Measurements from ENCODE around the gene FGF16. TPM values are rescaled to one million over a fixed set of nuclear protein-coding genes. Genes with fewer than 3 reads are reported as not detected.
"Not testable (repeated sequence)": the region's sequence is repeated elsewhere in the genome, so short reads cannot be mapped to it uniquely, and the experiment has no call there.

FGF16 gene
- polyA plus RNA-seq, 3 donors: 0.05 to 0.16 TPM; not detected in 1

- H3K27ac ChIP-seq (ENCODE audit: low read depth, low read length): no peak overlapping the region
- WGBS, 3 donors: 46 to 91% (median 52%) methylated on average over 1 of the region's 1 CpG
Observed at GRCh38 chrX:77442728-77443127, 4.5 kb upstream of the FGF16 start.

GRCh38 chrX:77444075-77444474 is 3.1 kb upstream of the FGF16 start:
- H3K27ac ChIP-seq (ENCODE audit: low read depth, low read length): no peak overlapping the region
- WGBS, 3 donors: 61 to 90% (median 68%) methylated on average over 1 of the region's 1 CpG

GRCh38 chrX:77444545-77444944 is 2.6 kb upstream of the FGF16 start:
- no peak overlapping the region for H3K27ac ChIP-seq (ENCODE audit: low read depth, low read length)
- WGBS, 3 donors: 57 to 63% (median 62%) methylated on average over 3 of the region's 3 CpGs

GRCh38 chrX:77446029-77446585 is 1.1 kb upstream of the FGF16 start:
- 1 to 23% (median 5%) methylated on average over 16 to 27 of the region's 27 CpGs for WGBS, 3 donors
- H3K27ac ChIP-seq (ENCODE audit: low read depth, low read length): no peak overlapping the region

- no peak overlapping the region for H3K27ac ChIP-seq (ENCODE audit: low read depth, low read length)
Observed at GRCh38 chrX:77447653-77448569, 722 bp downstream of the FGF16 start.

GRCh38 chrX:77450415-77450814 is 3.2 kb downstream of the FGF16 start:
- 72 to 93% (median 82%) methylated on average over 3 of the region's 3 CpGs for WGBS, 3 donors
- H3K27ac ChIP-seq (ENCODE audit: low read depth, low read length): no peak overlapping the region

More at GRCh38 chrX:77447653-77448569, 722 bp downstream of the FGF16 start:
- 21 to 39% (median 26%) methylated on average over 26 to 73 of the region's 73 CpGs for WGBS, 3 donors

- WGBS, 3 donors: 43 to 82% (median 71%) methylated on average over 1 of the region's 1 CpG
- H3K27ac ChIP-seq (ENCODE audit: low read depth, low read length): no peak overlapping the region
Observed at GRCh38 chrX:77450996-77451395, 3.8 kb downstream of the FGF16 start.

GRCh38 chrX:77453190-77453589 is 6.0 kb downstream of the FGF16 start:
- no peak overlapping the region for H3K27ac ChIP-seq (ENCODE audit: low read depth, low read length)
- WGBS, 3 donors: 66 to 88% (median 74%) methylated on average over 2 of the region's 2 CpGs

- no peak overlapping the region for H3K27ac ChIP-seq (ENCODE audit: low read depth, low read length)
- WGBS, 3 donors: 72 to 95% (median 95%) methylated on average over 2 of the region's 2 CpGs
Observed at GRCh38 chrX:77455437-77455836, 8.2 kb downstream of the FGF16 start.

GRCh38 chrX:77484045-77484444 is 36.9 kb downstream of the FGF16 start:
- WGBS, 3 donors: 67 to 89% (median 74%) methylated on average over 5 of the region's 5 CpGs
- H3K27ac ChIP-seq (ENCODE audit: low read depth, low read length): no peak overlapping the region

GRCh38 chrX:77493677-77494553 is 46.7 kb downstream of the FGF16 start:
- 64 to 82% (median 64%) methylated on average over 16 to 20 of the region's 20 CpGs for WGBS, 3 donors
- H3K27ac ChIP-seq (ENCODE audit: low read depth, low read length): no peak overlapping the region

- WGBS, 3 donors: 71 to 97% (median 81%) methylated on average over 1 of the region's 1 CpG
- H3K27ac ChIP-seq (ENCODE audit: low read depth, low read length): not testable (repeated sequence)
Observed at GRCh38 chrX:77500164-77500563, 53.0 kb downstream of the FGF16 start.

GRCh38 chrX:77502951-77503525 is 55.8 kb downstream of the FGF16 start:
- no peak overlapping the region for H3K27ac ChIP-seq (ENCODE audit: low read depth, low read length)
- WGBS, 3 donors: 18 to 37% (median 35%) methylated on average over 2 of the region's 2 CpGs

GRCh38 chrX:77505227-77505626 is 58.0 kb downstream of the FGF16 start:
- WGBS, 3 donors: 71 to 88% (median 75%) methylated on average over 2 of the region's 2 CpGs
- no peak overlapping the region for H3K27ac ChIP-seq (ENCODE audit: low read depth, low read length)

Measured in adipose tissue (tissue), 3 donors.